Bronchial smooth muscle cell (primary cell): Measurements from ENCODE around the gene CALML5. TPM values are rescaled to one million over a fixed set of nuclear protein-coding genes. Genes with fewer than 3 reads are reported as not detected.

Experiments
- total RNA-seq: library from RNA; depleted of rRNA; stranded (reverse); fragments of >200 nt; gene quantifications from 2 replicates; pipeline ENCODE4 v1.2.1, GENCODE V29; 2014

CALML5 gene
- total RNA-seq: 0.17 TPM in 1 of 2 replicates, not detected in the other

GRCh38 chr10:5499493-5500140 lies at the start of gene CALML5:
CALML5 (minus strand) TSS chr10:5499570; CDS start chr10:5499438, 132 bp downstream.

GRCh38 chr10:5524641-5525560 lies 25.5 kb upstream of the CALML5 start, which contains the start of gene CALML3:
CALML3 (plus strand) TSS chr10:5524961; CDS start chr10:5525086, 125 bp downstream.

Other genes starting within 250 kb of the CALML5 start
- gene UCN3, start 134.6 kb downstream of the CALML5 start, total RNA-seq: not detected in 2 replicates
- not detected in 2 replicates for gene TUBAL3, start 94.7 kb downstream of the CALML5 start, total RNA-seq
- 16.9 and 28.8 TPM in 2 replicates for gene NET1, start 87.0 kb downstream of the CALML5 start, total RNA-seq
- not detected in 2 replicates for gene CALML3, start 25.4 kb upstream of the CALML5 start, total RNA-seq
- gene ASB13, start 167.0 kb upstream of the CALML5 start, total RNA-seq: 7.1 and 7.4 TPM in 2 replicates
- 28.1 and 37.4 TPM in 2 replicates for gene TASOR2, start 185.3 kb upstream of the CALML5 start, total RNA-seq